ENCODE data around the gene VSX1. TPM values are rescaled to one million over a fixed set of nuclear protein-coding genes. Genes with fewer than 3 reads are reported as not detected.
A peak's percentile ranks its signal among the peaks of the same experiment; 100 is the strongest.

The VSX1 gene
- total and polyA plus RNA-seq, 2 donors (not counting 1 experiment from before 2014, with no cell fraction given), result not detected

- ATAC-seq (ENCODE audit: low read depth), result no peak
- Histone ChIP-seq H3K27me3 (replicated peaks in 1 of 4; ENCODE audit: control extremely low read depth in 1 of 4, control insufficient read depth in 3 of 4, insufficient read depth in 4 of 4, low read length in 3 of 4) (no peaks in the 10 kb centered on the region), H3K9ac (ENCODE audit: low read length) (no peak overlapping the region), H3K79me2 (ENCODE audit: control insufficient read depth, insufficient read depth, low read length) (peaks cover 61% of the 10 kb centered on the region), H3K27ac (ENCODE audit: low read length in 2 of 2) (peak overlapping the region; percentile 92 to 93), H3K4me1 (ENCODE audit: control insufficient read depth in 2 of 2, insufficient read depth in 2 of 2, low read length in 2 of 2) (peaks cover 67 to 71% of the 10 kb centered on the region in 2 donors), H2AFZ (ENCODE audit: insufficient read depth, low read depth, low read length, poor library complexity, severe bottlenecking) (no peak overlapping the region), H3K36me3 (replicated peaks in 1 of 2; ENCODE audit: control extremely low read depth in 1 of 2, control insufficient read depth in 1 of 2, extremely low read depth in 1 of 2, insufficient read depth in 2 of 2, low read length in 1 of 2) (peaks cover 0 to 33% of the 10 kb centered on the region in 2 experiments), H3K4me2 (replicated peaks; ENCODE audit: low read depth, low read length, poor library complexity, severe bottlenecking) (peak overlapping the region; percentile 71), H4K20me1 (ENCODE audit: control insufficient read depth, insufficient read depth, low read length, poor library complexity, severe bottlenecking) (peaks cover 39% of the 10 kb centered on the region), H3K4me3 (ENCODE audit: control extremely low read depth in 1 of 5, extremely low read depth in 1 of 5, insufficient read depth in 1 of 5, low read depth in 2 of 5, low read length in 4 of 5) (no peak overlapping the region), H3K9me3 (ENCODE audit: control extremely low read depth in 1 of 3, control insufficient read depth in 2 of 3, insufficient read depth in 1 of 3, low read length in 2 of 3) (no peaks in the 10 kb centered on the region)
- DNase-seq, result no peak
- intact Hi-C loops (cut with micrococcal nuclease), result no loop called here
- Mint-ChIP-seq H3K9me3 (ENCODE audit: insufficient read depth) (no peaks in the 10 kb centered on the region), H3K4me3 (peak overlapping the region; percentile 29), H3K27ac (peak overlapping the region; percentile 90), H3K4me1 (peaks cover 69% of the 10 kb centered on the region), H3K27me3 (no peaks in the 10 kb centered on the region)
- 99% methylated on average over 14 of the region's 21 CpGs for WGBS (ENCODE audit: insufficient coverage)
- no peak for TF ChIP-seq CTCF (IDR thresholded peaks at IDR 0.05)
- TF ChIP-seq EZH2 (IDR thresholded peaks at IDR 0.05; ENCODE audit: borderline replicate concordance, insufficient read depth, low read depth, low read length, poor library complexity, severe bottlenecking), result no peak
- POLR2A ChIA-PET, result interaction anchor here (0.7 to 4.2 kb wide), 2 partner anchors 10 to 16 kb away, joined by 3 to 27 read pairs; partner anchors contain the start of gene ACSS1
- CTCF ChIA-PET, result interaction anchor here (0.6 kb wide), 1 partner anchor 30 kb away, joined by 4 read pairs; no protein-coding TSS in a partner anchor
Measured at GRCh38 chr20:25041813-25042530, 40.0 kb downstream of the VSX1 start.

DNA sequence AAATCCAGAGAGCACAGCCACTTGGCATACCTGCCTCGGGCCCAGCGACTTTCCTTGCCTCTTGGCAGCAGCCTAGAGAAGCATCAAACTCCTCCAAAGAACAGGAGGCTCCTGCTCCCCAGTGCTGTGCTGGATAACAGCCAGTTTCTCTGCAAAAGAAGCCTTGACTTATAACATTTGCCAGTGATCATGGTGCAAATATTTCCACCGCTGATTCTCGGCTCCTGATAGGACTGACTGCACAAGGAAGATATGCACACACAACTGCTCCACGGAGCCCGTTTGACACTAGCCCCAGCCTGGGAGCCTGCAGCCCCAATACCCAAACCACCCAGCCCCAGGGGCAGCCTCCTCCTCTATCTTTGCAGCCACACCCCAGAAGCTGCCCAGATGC lies 41.5 kb downstream of the VSX1 start:
- TF ChIP-seq CTCF (IDR thresholded peaks at IDR 0.05) (no peak), EZH2 (IDR thresholded peaks at IDR 0.05; ENCODE audit: borderline replicate concordance, insufficient read depth, low read depth, low read length, poor library complexity, severe bottlenecking) (no peak)
- Histone ChIP-seq H3K4me3 (ENCODE audit: control extremely low read depth in 1 of 5, extremely low read depth in 1 of 5, insufficient read depth in 1 of 5, low read depth in 2 of 5, low read length in 4 of 5) (no peak overlapping the region), H3K36me3 (replicated peaks in 1 of 2; ENCODE audit: control extremely low read depth in 1 of 2, control insufficient read depth in 1 of 2, extremely low read depth in 1 of 2, insufficient read depth in 2 of 2, low read length in 1 of 2) (peaks cover 0 to 23% of the 10 kb centered on the region in 2 experiments), H2AFZ (ENCODE audit: insufficient read depth, low read depth, low read length, poor library complexity, severe bottlenecking) (no peak overlapping the region), H3K79me2 (ENCODE audit: control insufficient read depth, insufficient read depth, low read length) (peaks cover 70% of the 10 kb centered on the region), H3K27me3 (replicated peaks in 1 of 4; ENCODE audit: control extremely low read depth in 1 of 4, control insufficient read depth in 3 of 4, insufficient read depth in 4 of 4, low read length in 3 of 4) (no peaks in the 10 kb centered on the region), H4K20me1 (ENCODE audit: control insufficient read depth, insufficient read depth, low read length, poor library complexity, severe bottlenecking) (peaks cover 41% of the 10 kb centered on the region), H3K4me2 (replicated peaks; ENCODE audit: low read depth, low read length, poor library complexity, severe bottlenecking) (no peak overlapping the region), H3K9ac (ENCODE audit: low read length) (no peak overlapping the region), H3K4me1 (ENCODE audit: control insufficient read depth in 2 of 2, insufficient read depth in 2 of 2, low read length in 2 of 2) (peaks cover 79 to 83% of the 10 kb centered on the region in 2 donors), H3K27ac (ENCODE audit: low read length in 2 of 2) (peak overlapping the region in 1 of 2 donors; percentile 63), H3K9me3 (ENCODE audit: control extremely low read depth in 1 of 3, control insufficient read depth in 2 of 3, insufficient read depth in 1 of 3, low read length in 2 of 3) (no peaks in the 10 kb centered on the region)
- H3K27ac Mint-ChIP-seq, result peak overlapping the region; percentile 53
- H3K27me3 Mint-ChIP-seq, result no peaks in the 10 kb centered on the region
- intact Hi-C loops (cut with micrococcal nuclease), result no loop called here
- H3K4me3 Mint-ChIP-seq, result no peak overlapping the region
- H3K4me1 Mint-ChIP-seq, result peaks cover 80% of the 10 kb centered on the region
- ChIA-PET POLR2A (no interaction called here), CTCF (no interaction called here)
- no peaks in the 10 kb centered on the region for H3K9me3 Mint-ChIP-seq (ENCODE audit: insufficient read depth)
- ATAC-seq (ENCODE audit: low read depth), result no peak
- no peak for DNase-seq
- WGBS (ENCODE audit: insufficient coverage), result 92% methylated on average over 6 of the region's 6 CpGs

Data from B cell (primary cell).